Activated T-cell treated with anti-CD3 and anti-CD28 coated beads for 4 hours (primary cell): ENCODE measurements around the gene ANKH.

ENCODE experiments used
- DNase-seq: peaks from one replicate; pipeline ENCODE4 v3.0.0-alpha.2; 2020

The ANKH gene

GRCh38 chr5:14757850-14758249 lies 113.7 kb downstream of the ANKH start:
- no peak for DNase-seq

- DNase-seq: no peak
Observed at GRCh38 chr5:14756478-14756877, 115.1 kb downstream of the ANKH start.

GRCh38 chr5:14753947-14754346 lies 117.6 kb downstream of the ANKH start:
- no peak for DNase-seq

GRCh38 chr5:14753292-14753691 lies 118.3 kb downstream of the ANKH start:
- DNase-seq: no peak

DNA sequence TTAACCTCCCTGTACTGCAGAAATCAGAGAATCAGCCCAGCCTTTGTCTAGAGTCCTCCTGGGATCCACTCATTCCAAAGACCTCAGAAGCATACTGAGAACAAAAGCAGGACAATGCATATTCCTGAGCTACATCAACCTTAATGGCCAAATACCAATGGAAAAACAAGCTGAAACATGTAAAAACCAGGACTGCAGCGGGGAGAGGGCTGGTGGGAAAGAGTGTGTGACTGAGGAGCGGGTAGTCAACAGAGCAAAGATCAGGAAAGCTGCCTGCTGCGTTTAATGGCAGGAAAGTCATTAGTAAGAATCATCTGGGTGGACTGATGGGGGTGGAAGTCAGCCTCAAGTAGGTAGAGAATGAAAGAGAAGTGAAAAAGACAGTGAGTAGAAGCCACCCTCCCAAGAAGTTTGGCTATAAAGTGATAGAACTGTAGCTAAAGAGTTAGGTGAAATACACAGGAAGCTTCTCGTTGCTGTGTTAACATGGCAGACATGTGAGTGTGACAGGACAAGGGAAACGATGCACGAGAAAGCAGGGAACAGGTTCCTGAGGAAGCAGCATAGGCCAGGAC lies 119.0 kb downstream of the ANKH start:
- DNase-seq: no peak

GRCh38 chr5:14750712-14751111 lies 120.9 kb downstream of the ANKH start:
- no peak for DNase-seq

GRCh38 chr5:14749579-14750101 lies 121.9 kb downstream of the ANKH start:
- DNase-seq: no peak

GRCh38 chr5:14748180-14748900 lies 123.2 kb downstream of the ANKH start:
- DNase-seq: no peak

- DNase-seq: no peak
Observed at GRCh38 chr5:14745753-14746152, 125.8 kb downstream of the ANKH start.

GRCh38 chr5:14745188-14745563 lies 126.4 kb downstream of the ANKH start:
- DNase-seq: no peak

- DNase-seq: no peak
Observed at GRCh38 chr5:14744296-14745187, 127.0 kb downstream of the ANKH start.

- no peak for DNase-seq
Observed at GRCh38 chr5:14743601-14744295, 127.8 kb downstream of the ANKH start.

GRCh38 chr5:14742498-14742897 lies 129.1 kb downstream of the ANKH start:
- no peak for DNase-seq

DNA sequence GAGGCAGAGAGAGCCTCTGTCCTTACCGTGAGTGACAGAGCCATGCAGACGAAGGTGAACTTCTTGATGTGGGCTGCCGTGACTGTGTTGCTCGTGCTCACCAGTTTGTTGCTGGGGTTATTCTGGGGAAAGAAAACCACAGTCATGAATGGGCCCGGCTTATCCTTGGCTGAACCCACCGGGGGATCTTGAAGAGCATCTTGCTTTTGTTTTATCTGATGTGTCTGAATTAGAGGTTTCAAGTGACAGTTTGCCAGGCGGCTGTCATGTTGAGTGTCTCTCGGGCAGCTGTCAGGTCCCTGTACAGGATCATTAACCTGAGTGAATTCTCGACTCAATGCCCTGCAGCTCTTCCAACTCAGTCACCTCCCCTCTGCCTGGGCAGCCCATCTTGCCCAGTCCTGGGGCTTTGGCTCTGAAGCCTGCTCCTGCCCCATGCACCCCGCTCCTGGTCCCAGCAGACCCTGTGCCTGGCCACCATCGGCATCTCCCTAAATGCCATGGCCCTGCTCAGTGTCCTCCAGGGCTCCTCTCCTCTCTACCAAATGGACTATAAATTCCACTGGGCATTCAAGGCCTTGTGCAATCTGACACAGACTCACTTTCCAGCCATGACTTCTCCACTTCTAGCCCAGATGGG lies 129.7 kb downstream of the ANKH start:
- DNase-seq: no peak

GRCh38 chr5:14741131-14741530 lies 130.4 kb downstream of the ANKH start:
- DNase-seq: no peak

GRCh38 chr5:14739981-14740380 lies 131.6 kb downstream of the ANKH start:
- no peak for DNase-seq

GRCh38 chr5:14739538-14739937 lies 132.0 kb downstream of the ANKH start:
- no peak for DNase-seq

DNA sequence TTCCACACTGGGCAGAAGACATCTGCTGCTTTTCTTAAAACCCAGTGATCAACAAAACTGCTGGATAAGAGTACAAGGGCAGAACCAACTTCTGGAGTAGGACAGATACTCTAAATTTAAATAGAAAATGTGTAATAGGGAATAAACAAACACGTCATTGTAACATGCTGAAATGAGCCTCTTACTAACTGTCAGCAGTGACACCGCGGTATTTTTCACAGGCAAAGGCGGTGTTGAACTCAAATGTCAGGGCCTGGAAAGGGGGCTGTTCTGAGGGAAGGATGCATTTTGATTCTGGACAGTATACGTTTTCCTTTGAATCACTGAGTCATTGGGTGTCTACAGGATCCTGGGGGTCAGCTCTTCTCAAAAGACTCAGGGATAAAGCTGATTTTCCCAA lies 133.5 kb downstream of the ANKH start:
- DNase-seq: no peak

- no peak for DNase-seq
Observed at GRCh38 chr5:14737291-14737690, 134.3 kb downstream of the ANKH start.

DNA sequence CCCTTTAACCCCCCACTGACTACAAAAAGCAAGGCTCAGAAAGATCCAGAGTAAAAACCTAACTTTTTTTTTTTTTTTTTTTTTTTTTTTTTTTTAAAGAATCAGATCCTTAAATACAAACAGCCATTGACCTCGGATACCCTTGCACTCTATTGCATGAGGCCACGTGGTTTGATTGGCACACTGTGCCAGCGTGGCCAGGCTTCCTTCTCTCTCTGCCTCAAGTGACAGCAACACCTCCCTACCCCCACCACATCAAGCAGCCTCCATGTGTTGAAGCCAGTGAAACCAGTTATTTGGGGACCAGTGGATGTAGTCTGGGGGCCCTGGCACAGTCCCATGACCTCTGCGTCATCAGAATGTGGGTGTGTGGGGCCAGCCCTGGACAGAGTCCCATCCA lies 135.6 kb downstream of the ANKH start:
- no peak for DNase-seq

DNA sequence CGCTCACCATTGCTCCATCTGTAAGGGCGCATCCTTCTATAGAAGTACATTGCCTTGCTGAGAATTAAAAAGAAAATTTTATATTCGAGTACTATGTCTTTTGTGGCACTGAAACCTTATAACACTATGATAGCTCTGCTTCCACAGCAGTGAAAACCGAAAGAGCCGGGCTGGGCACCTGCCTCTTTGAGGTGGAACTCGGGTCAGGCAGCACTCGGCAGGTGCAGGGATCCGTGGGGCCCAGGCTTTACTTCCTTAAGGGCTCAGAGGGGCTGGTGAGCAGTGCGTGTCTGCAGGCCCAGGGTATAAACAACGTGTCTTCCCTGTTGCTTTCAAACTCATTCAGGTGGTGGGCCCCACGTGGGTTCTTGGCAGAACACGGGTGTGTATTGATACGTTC lies 137.2 kb downstream of the ANKH start:
- no peak for DNase-seq

GRCh38 chr5:14733661-14734060 lies 137.9 kb downstream of the ANKH start:
- DNase-seq: no peak

- no peak for DNase-seq
Observed at GRCh38 chr5:14732991-14733390, 138.6 kb downstream of the ANKH start.
